NCI-H2196 (cell line): ENCODE data around the gene ADAM15.

ENCODE experiments used
- DNase-seq: peaks from one replicate; lab custom pipeline; 2025; ENCODE audit not compliant: unreplicated experiment; lab: John Stamatoyannopoulos, UW

ADAM15 gene

GRCh38 chr1:155049651-155050559 is 1.2 kb upstream of the ADAM15 start:
- DNase-seq = peak; percentile 55

- no peak for DNase-seq
Observed at GRCh38 chr1:155051342-155051776, 243 bp downstream of the ADAM15 start.

GRCh38 chr1:155051777-155052398 is 772 bp downstream of the ADAM15 start:
- DNase-seq = peak; percentile 60

GRCh38 chr1:155052439-155053395 is 1.6 kb downstream of the ADAM15 start:
- DNase-seq = no peak

GRCh38 chr1:155053531-155054105 is 2.5 kb downstream of the ADAM15 start:
- DNase-seq = no peak

- no peak for DNase-seq
Observed at GRCh38 chr1:155057104-155057503, 6.0 kb downstream of the ADAM15 start.

GRCh38 chr1:155057788-155058211 is 6.7 kb downstream of the ADAM15 start:
- DNase-seq = no peak

- DNase-seq = no peak
Observed at GRCh38 chr1:155060736-155061135, 9.6 kb downstream of the ADAM15 start.

GRCh38 chr1:155061381-155062150 is 10.4 kb downstream of the ADAM15 start:
- DNase-seq = peak; percentile 97

GRCh38 chr1:155062151-155062686 is 11.1 kb downstream of the ADAM15 start:
- DNase-seq = no peak

GRCh38 chr1:155062702-155063411 is 11.7 kb downstream of the ADAM15 start:
- DNase-seq = peak; percentile 51

GRCh38 chr1:155063550-155064110 is 12.5 kb downstream of the ADAM15 start, which contains the start of gene EFNA4:
EFNA4 (plus strand) TSS chr1:155063740; CDS start chr1:155063824, 84 bp downstream.
- DNase-seq = peak; percentile 90

- DNase-seq = peak; percentile 80
Observed at GRCh38 chr1:155064111-155064831, 13.2 kb downstream of the ADAM15 start.

- no peak for DNase-seq
Observed at GRCh38 chr1:155064832-155065429, 13.8 kb downstream of the ADAM15 start.

GRCh38 chr1:155066777-155067176 is 15.7 kb downstream of the ADAM15 start:
- DNase-seq = no peak

GRCh38 chr1:155068599-155068998 is 17.5 kb downstream of the ADAM15 start:
- DNase-seq = no peak

GRCh38 chr1:155069551-155070157 is 18.5 kb downstream of the ADAM15 start:
- DNase-seq = peak; percentile 76
